Central memory CD8-positive, alpha-beta T cell (primary cell): ENCODE data around the gene PRSS50.

Source experiments
- ATAC-seq: fragments of 150-1000 bp; cut with Tn5 transposase; replicated peaks from 2 replicates; pipeline ENCODE4 v1.10.0; 2022; ENCODE audit warnings: mild to moderate bottlenecking, moderate FRiP score, moderate number of reproducible peaks; ENCODE audit not compliant: poor library complexity, severe bottlenecking; ENCODE audit errors: extremely low read depth
- DNase-seq, 2 donors: peaks; one replicate each; pipeline ENCODE4 v3.0.0; 2021; ENCODE audit warnings: low spot score in 2 of 2
- H3K27ac Mint-ChIP-seq: one replicate; pipeline ENCODE4 v1.8.0; 2022; ENCODE audit warnings: low read depth, mild to moderate bottlenecking, moderate library complexity, mixed read lengths
- H3K27me3 Mint-ChIP-seq: one replicate; pipeline ENCODE4 v1.8.0; 2022; ENCODE audit warnings: mixed read lengths
- H3K36me3 Mint-ChIP-seq: one replicate; pipeline ENCODE4 v1.8.0; 2022; ENCODE audit warnings: mild to moderate bottlenecking, moderate library complexity, mixed read lengths; ENCODE audit not compliant: insufficient read depth
- H3K4me1 Mint-ChIP-seq: one replicate; pipeline ENCODE4 v1.8.0; 2022; ENCODE audit warnings: mixed read lengths
- H3K4me3 Mint-ChIP-seq: one replicate; pipeline ENCODE4 v1.8.0; 2022; ENCODE audit warnings: mild to moderate bottlenecking, moderate library complexity, mixed read lengths
- H3K9me3 Mint-ChIP-seq: one replicate; pipeline ENCODE4 v1.8.0; 2022; ENCODE audit warnings: mixed read lengths

PRSS50 gene

GRCh38 chr3:46719735-46720271, 2.1 kb upstream of the PRSS50 start:
- Mint-ChIP-seq H3K27me3 (peaks cover 29% of the 10 kb centered on the region), H3K36me3 (no peaks in the 10 kb centered on the region), H3K27ac (no peak overlapping the region), H3K9me3 (no peaks in the 10 kb centered on the region), H3K4me3 (no peak overlapping the region), H3K4me1 (no peaks in the 10 kb centered on the region)
- DNase-seq: no peak
- no peak for ATAC-seq

GRCh38 chr3:46719044-46719565, 1.4 kb upstream of the PRSS50 start:
- Mint-ChIP-seq H3K36me3 (no peaks in the 10 kb centered on the region), H3K27ac (no peak overlapping the region), H3K27me3 (peaks cover 29% of the 10 kb centered on the region), H3K4me1 (no peaks in the 10 kb centered on the region), H3K4me3 (no peak overlapping the region), H3K9me3 (no peaks in the 10 kb centered on the region)
- DNase-seq (no peak), ATAC-seq (no peak)

- Mint-ChIP-seq H3K27ac (no peak overlapping the region), H3K4me3 (no peak overlapping the region), H3K4me1 (no peaks in the 10 kb centered on the region), H3K36me3 (no peaks in the 10 kb centered on the region), H3K9me3 (no peaks in the 10 kb centered on the region), H3K27me3 (peaks cover 29% of the 10 kb centered on the region)
- ATAC-seq: no peak
- no peak for DNase-seq
Observed at GRCh38 chr3:46716461-46717441, 918 bp downstream of the PRSS50 start.

GRCh38 chr3:46715507-46716175, 2.0 kb downstream of the PRSS50 start:
- Mint-ChIP-seq H3K27ac (no peak overlapping the region), H3K9me3 (no peaks in the 10 kb centered on the region), H3K36me3 (no peaks in the 10 kb centered on the region), H3K4me1 (no peaks in the 10 kb centered on the region), H3K27me3 (peaks cover 29% of the 10 kb centered on the region), H3K4me3 (no peak overlapping the region)
- DNase-seq (no peak), ATAC-seq (no peak)

- peaks cover 27% of the 10 kb centered on the region for H3K27me3 Mint-ChIP-seq
- no peaks in the 10 kb centered on the region for H3K4me1 Mint-ChIP-seq
- no peaks in the 10 kb centered on the region for H3K36me3 Mint-ChIP-seq
- no peaks in the 10 kb centered on the region for H3K9me3 Mint-ChIP-seq
- H3K27ac Mint-ChIP-seq: no peak overlapping the region
- H3K4me3 Mint-ChIP-seq: no peak overlapping the region
- DNase-seq (no peak), ATAC-seq (no peak)
Observed at GRCh38 chr3:46714728-46715506, 2.8 kb downstream of the PRSS50 start.

GRCh38 chr3:46713898-46714552, 3.6 kb downstream of the PRSS50 start:
- H3K4me3 Mint-ChIP-seq: no peak overlapping the region

GRCh38 chr3:46713050-46713897, 4.4 kb downstream of the PRSS50 start:
- Mint-ChIP-seq H3K27ac (no peak overlapping the region), H3K27me3 (peaks cover 10% of the 10 kb centered on the region), H3K9me3 (no peaks in the 10 kb centered on the region), H3K36me3 (no peaks in the 10 kb centered on the region), H3K4me1 (no peaks in the 10 kb centered on the region), H3K4me3 (no peak overlapping the region)
- ATAC-seq (no peak), DNase-seq (no peak)

More at GRCh38 chr3:46713898-46714552, 3.6 kb downstream of the PRSS50 start:
- DNase-seq (no peak), ATAC-seq (no peak)
- no peaks in the 10 kb centered on the region for H3K4me1 Mint-ChIP-seq
- no peaks in the 10 kb centered on the region for H3K36me3 Mint-ChIP-seq
- peaks cover 18% of the 10 kb centered on the region for H3K27me3 Mint-ChIP-seq
- no peaks in the 10 kb centered on the region for H3K9me3 Mint-ChIP-seq
- no peak overlapping the region for H3K27ac Mint-ChIP-seq

- Mint-ChIP-seq H3K4me1 (no peaks in the 10 kb centered on the region), H3K36me3 (no peaks in the 10 kb centered on the region), H3K27me3 (peaks cover 2% of the 10 kb centered on the region), H3K27ac (no peak overlapping the region), H3K4me3 (no peak overlapping the region), H3K9me3 (no peaks in the 10 kb centered on the region)
- DNase-seq (no peak), ATAC-seq (no peak)
Observed at GRCh38 chr3:46712191-46713049, 5.2 kb downstream of the PRSS50 start.

GRCh38 chr3:46711760-46712159, 5.9 kb downstream of the PRSS50 start:
- no peaks in the 10 kb centered on the region for H3K4me1 Mint-ChIP-seq
- DNase-seq (no peak), ATAC-seq (no peak)
- no peaks in the 10 kb centered on the region for H3K27me3 Mint-ChIP-seq
- no peak overlapping the region for H3K27ac Mint-ChIP-seq
- no peaks in the 10 kb centered on the region for H3K9me3 Mint-ChIP-seq
- H3K36me3 Mint-ChIP-seq: no peaks in the 10 kb centered on the region
- no peak overlapping the region for H3K4me3 Mint-ChIP-seq

- ATAC-seq (no peak), DNase-seq (no peak)
- no peaks in the 10 kb centered on the region for H3K36me3 Mint-ChIP-seq
- no peaks in the 10 kb centered on the region for H3K4me1 Mint-ChIP-seq
- H3K27ac Mint-ChIP-seq: no peak overlapping the region
- H3K4me3 Mint-ChIP-seq: no peak overlapping the region
- H3K9me3 Mint-ChIP-seq: no peaks in the 10 kb centered on the region
- no peaks in the 10 kb centered on the region for H3K27me3 Mint-ChIP-seq
Observed at GRCh38 chr3:46711305-46711704, 6.4 kb downstream of the PRSS50 start.
